SK-N-SH treated with all-trans-retinoic acid at 6 μM for 48 hours (cell line): ENCODE data around the gene SLC25A33.

Experiments used
- ATAC-seq: fragments of 200-7000 bp; cut with Tn5 transposase; 3 replicates; pipeline ENCODE4 v1.9.1; 2020; ENCODE audit warnings: mild to moderate bottlenecking, moderate library complexity
- ARNTL ChIP-seq: fragments of 450-650 bp; formaldehyde crosslinking; IDR thresholded peaks from 2 replicates; pipeline ENCODE4 v1.5.0; 2020; ENCODE audit warnings: low read depth, mild to moderate bottlenecking, moderate library complexity, borderline replicate concordance
- BACH2 ChIP-seq: fragments of 250-450 bp; sonication (Bioruptor Pico); IDR thresholded peaks from 2 replicates; pipeline ENCODE4 v1.9.0; 2021; ENCODE audit warnings: mild to moderate bottlenecking, borderline replicate concordance
- CSDC2 ChIP-seq: fragments of 250-450 bp; sonication (Bioruptor Pico); IDR thresholded peaks from 2 replicates; pipeline ENCODE4 v1.5.0; 2020; ENCODE audit warnings: mild to moderate bottlenecking, moderate library complexity
- ESRRG ChIP-seq: fragments of 250-450 bp; sonication (Bioruptor Pico); IDR thresholded peaks from 2 replicates; pipeline ENCODE4 v1.6.1; 2021; ENCODE audit warnings: mild to moderate bottlenecking
- GLIS3 ChIP-seq: fragments of 250-450 bp; sonication (Bioruptor Pico); IDR thresholded peaks from 2 replicates; pipeline ENCODE4 v1.5.0; 2020; ENCODE audit warnings: mild to moderate bottlenecking, moderate library complexity
- ISL1 ChIP-seq: fragments of 250-450 bp; sonication (Bioruptor Pico); IDR thresholded peaks from 2 replicates; pipeline ENCODE4 v2.1.2; 2022; ENCODE audit warnings: mild to moderate bottlenecking, moderate library complexity
- OSR1 ChIP-seq: fragments of 250-450 bp; sonication (Bioruptor Pico); IDR thresholded peaks from 2 replicates; pipeline ENCODE4 v1.8.0; 2022; ENCODE audit warnings: moderate library complexity, mild to moderate bottlenecking, inconsistent platforms
- RARB ChIP-seq: fragments of 250-450 bp; sonication (Bioruptor Pico); IDR thresholded peaks from 2 replicates; pipeline ENCODE4 v1.8.0; 2021; ENCODE audit warnings: mild to moderate bottlenecking, moderate library complexity
- SNAI2 ChIP-seq: fragments of 250-450 bp; sonication (Bioruptor Pico); IDR thresholded peaks from 2 replicates; pipeline ENCODE4 v1.5.0; 2020; ENCODE audit warnings: mild to moderate bottlenecking, moderate library complexity
- TOX ChIP-seq: fragments of 250-450 bp; sonication (Bioruptor Pico); IDR thresholded peaks from 2 replicates; pipeline ENCODE4 v1.8.0; 2021; ENCODE audit warnings: mild to moderate bottlenecking, moderate library complexity, borderline replicate concordance
- ZC3H10 ChIP-seq: fragments of 250-450 bp; sonication (Bioruptor Pico); IDR thresholded peaks from 2 replicates; pipeline ENCODE4 v1.5.1; 2021; ENCODE audit warnings: mild to moderate bottlenecking, moderate library complexity
- ZFP3 ChIP-seq: fragments of 250-450 bp; sonication (Bioruptor Pico); IDR thresholded peaks from 2 replicates; pipeline ENCODE4 v1.5.0; 2020; ENCODE audit warnings: mild to moderate bottlenecking, moderate library complexity
- ZFP30 ChIP-seq: fragments of 450-650 bp; formaldehyde crosslinking; IDR thresholded peaks from 2 replicates; pipeline ENCODE4 v1.5.0; 2022; ENCODE audit warnings: mild to moderate bottlenecking, moderate library complexity
- ZNF565 ChIP-seq: fragments of 450-650 bp; formaldehyde crosslinking; conservative IDR thresholded peaks from 2 replicates; pipeline ENCODE4 v1.5.0; 2020; ENCODE audit warnings: low read depth, mild to moderate bottlenecking, moderate library complexity
- ZNF70 ChIP-seq: fragments of 450-650 bp; formaldehyde crosslinking; IDR thresholded peaks from 2 replicates; pipeline ENCODE4 v1.5.0; 2020; ENCODE audit warnings: mild to moderate bottlenecking, moderate library complexity
- ZNF8 ChIP-seq: fragments of 450-650 bp; formaldehyde crosslinking; IDR thresholded peaks from 2 replicates; pipeline ENCODE4 v1.5.0; 2020; ENCODE audit warnings: mild to moderate bottlenecking, moderate library complexity
- TF ChIP-seq, protein P1 (sequence below): fragments of 250-450 bp; sonication (Bioruptor Pico); IDR thresholded peaks from 2 replicates; pipeline ENCODE4 v1.8.0; 2021; ENCODE audit warnings: low read depth, mild to moderate bottlenecking, moderate library complexity, borderline replicate concordance
- TF ChIP-seq, protein P2 (sequence below): fragments of 250-450 bp; sonication (Bioruptor Pico); IDR thresholded peaks from 2 replicates; pipeline ENCODE4 v1.8.0; 2020; ENCODE audit warnings: mild to moderate bottlenecking, moderate library complexity, borderline replicate concordance
- TF ChIP-seq, protein P3 (sequence below): fragments of 250-450 bp; sonication (Bioruptor Pico); IDR thresholded peaks from 2 replicates; pipeline ENCODE4 v1.5.1; 2020; ENCODE audit warnings: low read depth, mild to moderate bottlenecking, moderate library complexity
- TF ChIP-seq, protein P4 (sequence below): fragments of 250-450 bp; sonication (Bioruptor Pico); IDR thresholded peaks from 2 replicates; pipeline ENCODE4 v1.5.1; 2021; ENCODE audit warnings: mild to moderate bottlenecking, moderate library complexity

SLC25A33 gene

DNA sequence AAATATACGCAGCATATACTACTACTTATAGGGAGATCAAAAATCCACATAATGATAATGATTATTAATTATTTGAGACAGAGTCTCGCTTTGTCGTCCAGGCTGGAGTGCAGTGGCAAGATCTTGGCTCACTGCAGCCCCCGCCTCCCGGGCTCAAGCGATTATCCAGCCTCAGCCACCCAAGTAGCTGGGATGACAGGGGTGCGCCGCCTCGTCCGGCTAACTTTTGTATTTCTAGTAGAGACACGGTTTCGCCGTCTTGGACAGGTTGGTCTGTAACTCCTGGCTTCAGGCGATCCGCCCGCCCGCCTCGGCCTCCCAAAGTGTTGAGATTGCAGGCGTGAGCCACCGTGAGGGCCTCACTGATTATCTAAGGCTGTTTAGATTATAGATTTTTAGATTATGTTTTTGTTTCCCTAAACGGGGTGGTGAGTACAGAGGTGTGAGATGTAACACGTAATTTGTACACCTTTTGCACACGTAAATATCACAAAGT lies 548 bp upstream of the SLC25A33 start (continued):
- TF ChIP-seq, protein P1, sequence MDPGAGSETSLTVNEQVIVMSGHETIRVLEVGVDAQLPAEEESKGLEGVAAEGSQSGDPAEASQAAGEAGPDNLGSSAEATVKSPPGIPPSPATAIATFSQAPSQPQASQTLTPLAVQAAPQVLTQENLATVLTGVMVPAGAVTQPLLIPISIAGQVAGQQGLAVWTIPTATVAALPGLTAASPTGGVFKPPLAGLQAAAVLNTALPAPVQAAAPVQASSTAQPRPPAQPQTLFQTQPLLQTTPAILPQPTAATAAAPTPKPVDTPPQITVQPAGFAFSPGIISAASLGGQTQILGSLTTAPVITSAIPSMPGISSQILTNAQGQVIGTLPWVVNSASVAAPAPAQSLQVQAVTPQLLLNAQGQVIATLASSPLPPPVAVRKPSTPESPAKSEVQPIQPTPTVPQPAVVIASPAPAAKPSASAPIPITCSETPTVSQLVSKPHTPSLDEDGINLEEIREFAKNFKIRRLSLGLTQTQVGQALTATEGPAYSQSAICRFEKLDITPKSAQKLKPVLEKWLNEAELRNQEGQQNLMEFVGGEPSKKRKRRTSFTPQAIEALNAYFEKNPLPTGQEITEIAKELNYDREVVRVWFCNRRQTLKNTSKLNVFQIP (CRISPR knock-in tag): no peak
- TF ChIP-seq ZFP30 (no peak), BACH2 (CRISPR knock-in tag) (no peak)

DNA sequence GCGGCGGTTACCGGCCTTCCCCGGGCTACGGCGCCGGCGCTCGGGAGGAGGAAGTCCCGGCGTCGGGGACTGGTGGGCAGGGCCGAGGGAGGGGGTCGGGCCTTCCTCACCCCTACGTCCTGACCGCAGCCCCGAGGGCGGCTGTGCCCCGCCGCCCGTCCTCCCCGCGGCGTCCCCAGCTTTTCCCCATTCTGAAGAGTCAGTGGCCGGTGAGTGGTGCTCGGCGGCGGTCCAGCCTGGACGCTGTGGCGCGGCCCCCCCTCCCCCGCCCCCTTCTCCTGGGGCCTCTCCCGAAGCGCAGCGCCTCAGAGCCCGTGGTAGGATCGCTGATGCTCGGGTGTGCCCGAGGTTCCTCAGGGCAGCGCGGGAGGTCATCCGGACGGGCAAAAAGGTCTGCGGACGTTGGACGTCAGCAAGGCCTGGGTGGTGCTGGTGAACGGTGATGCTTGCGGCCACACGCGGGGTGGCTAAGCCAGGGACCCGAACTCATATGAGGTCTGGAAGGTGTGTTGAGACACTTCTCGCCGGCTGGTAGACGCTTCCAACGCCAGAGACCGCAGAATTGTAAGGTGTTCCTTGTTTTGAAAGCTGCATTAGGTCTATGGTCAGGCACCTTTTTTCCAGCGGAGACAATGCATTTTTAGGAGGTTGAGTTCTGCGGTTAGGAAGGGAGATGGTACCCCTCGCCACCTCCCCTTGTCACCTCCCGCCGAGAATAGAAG lies 725 bp downstream of the SLC25A33 start:
- TF ChIP-seq, protein P2, sequence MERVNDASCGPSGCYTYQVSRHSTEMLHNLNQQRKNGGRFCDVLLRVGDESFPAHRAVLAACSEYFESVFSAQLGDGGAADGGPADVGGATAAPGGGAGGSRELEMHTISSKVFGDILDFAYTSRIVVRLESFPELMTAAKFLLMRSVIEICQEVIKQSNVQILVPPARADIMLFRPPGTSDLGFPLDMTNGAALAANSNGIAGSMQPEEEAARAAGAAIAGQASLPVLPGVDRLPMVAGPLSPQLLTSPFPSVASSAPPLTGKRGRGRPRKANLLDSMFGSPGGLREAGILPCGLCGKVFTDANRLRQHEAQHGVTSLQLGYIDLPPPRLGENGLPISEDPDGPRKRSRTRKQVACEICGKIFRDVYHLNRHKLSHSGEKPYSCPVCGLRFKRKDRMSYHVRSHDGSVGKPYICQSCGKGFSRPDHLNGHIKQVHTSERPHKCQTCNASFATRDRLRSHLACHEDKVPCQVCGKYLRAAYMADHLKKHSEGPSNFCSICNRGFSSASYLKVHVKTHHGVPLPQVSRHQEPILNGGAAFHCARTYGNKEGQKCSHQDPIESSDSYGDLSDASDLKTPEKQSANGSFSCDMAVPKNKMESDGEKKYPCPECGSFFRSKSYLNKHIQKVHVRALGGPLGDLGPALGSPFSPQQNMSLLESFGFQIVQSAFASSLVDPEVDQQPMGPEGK (CRISPR knock-in tag): peak; percentile 41; the same call in 1 of the 2 replicates
- TF ChIP-seq CSDC2: no peak
- peak; percentile 67 for ATAC-seq

DNA sequence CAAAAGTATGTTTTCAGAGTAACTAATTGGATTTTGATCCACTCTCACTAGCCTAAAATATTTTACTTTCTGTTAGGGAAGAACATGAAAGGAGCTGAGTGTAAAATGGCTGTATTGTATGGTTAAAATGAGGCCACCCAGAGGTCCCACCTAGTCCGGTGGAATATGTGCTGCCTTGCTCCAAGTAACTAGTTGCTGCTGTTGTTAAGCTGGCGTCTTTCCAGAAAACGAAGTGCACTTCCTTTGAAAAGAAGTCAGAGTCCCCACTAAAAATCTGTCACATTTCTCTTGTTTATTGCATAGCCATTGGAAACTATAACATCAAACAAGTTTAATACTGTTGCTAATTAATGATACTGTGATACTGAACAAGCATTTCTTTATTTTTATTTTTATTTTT lies 3.2 kb downstream of the SLC25A33 start:
- no peak for ATAC-seq
- TF ChIP-seq, protein P2 (CRISPR knock-in tag): no peak
- TF ChIP-seq, protein P3, sequence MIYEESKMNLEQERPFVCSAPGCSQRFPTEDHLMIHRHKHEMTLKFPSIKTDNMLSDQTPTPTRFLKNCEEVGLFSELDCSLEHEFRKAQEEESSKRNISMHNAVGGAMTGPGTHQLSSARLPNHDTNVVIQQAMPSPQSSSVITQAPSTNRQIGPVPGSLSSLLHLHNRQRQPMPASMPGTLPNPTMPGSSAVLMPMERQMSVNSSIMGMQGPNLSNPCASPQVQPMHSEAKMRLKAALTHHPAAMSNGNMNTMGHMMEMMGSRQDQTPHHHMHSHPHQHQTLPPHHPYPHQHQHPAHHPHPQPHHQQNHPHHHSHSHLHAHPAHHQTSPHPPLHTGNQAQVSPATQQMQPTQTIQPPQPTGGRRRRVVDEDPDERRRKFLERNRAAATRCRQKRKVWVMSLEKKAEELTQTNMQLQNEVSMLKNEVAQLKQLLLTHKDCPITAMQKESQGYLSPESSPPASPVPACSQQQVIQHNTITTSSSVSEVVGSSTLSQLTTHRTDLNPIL (CRISPR knock-in tag): no peak

DNA sequence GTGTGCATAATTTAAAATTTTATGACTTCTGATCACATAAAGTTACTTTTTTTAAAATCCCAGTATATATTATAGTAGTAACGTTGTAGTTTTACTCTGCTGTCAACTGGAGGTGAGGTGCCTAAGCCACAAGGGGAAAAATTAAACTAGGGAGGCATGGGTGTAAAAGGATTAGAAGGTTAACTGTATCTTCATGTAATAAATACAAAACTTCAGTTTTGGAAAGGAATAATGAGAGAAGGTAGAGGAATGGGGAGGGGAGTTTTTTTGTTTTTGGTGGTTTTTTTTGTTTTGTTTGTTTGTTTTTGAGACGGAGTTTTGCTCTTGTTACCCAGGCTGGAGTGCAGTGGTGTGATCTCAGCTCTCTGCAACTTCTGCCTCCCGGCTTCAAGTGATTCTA lies 5.7 kb downstream of the SLC25A33 start:
- TF ChIP-seq ARNTL (CRISPR knock-in tag): no peak
- no peak for TF ChIP-seq OSR1
- no peak for TF ChIP-seq CSDC2
- TF ChIP-seq SNAI2: no peak
- TF ChIP-seq ZFP3: no peak
- TF ChIP-seq, protein P4, sequence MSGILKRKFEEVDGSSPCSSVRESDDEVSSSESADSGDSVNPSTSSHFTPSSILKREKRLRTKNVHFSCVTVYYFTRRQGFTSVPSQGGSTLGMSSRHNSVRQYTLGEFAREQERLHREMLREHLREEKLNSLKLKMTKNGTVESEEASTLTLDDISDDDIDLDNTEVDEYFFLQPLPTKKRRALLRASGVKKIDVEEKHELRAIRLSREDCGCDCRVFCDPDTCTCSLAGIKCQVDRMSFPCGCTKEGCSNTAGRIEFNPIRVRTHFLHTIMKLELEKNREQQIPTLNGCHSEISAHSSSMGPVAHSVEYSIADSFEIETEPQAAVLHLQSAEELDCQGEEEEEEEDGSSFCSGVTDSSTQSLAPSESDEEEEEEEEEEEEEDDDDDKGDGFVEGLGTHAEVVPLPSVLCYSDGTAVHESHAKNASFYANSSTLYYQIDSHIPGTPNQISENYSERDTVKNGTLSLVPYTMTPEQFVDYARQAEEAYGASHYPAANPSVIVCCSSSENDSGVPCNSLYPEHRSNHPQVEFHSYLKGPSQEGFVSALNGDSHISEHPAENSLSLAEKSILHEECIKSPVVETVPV (CRISPR knock-in tag): no peak
- TF ChIP-seq ISL1 (CRISPR knock-in tag): no peak
- TF ChIP-seq ZC3H10: no peak
- TF ChIP-seq ESRRG (CRISPR knock-in tag): no peak
- no peak for ATAC-seq

DNA sequence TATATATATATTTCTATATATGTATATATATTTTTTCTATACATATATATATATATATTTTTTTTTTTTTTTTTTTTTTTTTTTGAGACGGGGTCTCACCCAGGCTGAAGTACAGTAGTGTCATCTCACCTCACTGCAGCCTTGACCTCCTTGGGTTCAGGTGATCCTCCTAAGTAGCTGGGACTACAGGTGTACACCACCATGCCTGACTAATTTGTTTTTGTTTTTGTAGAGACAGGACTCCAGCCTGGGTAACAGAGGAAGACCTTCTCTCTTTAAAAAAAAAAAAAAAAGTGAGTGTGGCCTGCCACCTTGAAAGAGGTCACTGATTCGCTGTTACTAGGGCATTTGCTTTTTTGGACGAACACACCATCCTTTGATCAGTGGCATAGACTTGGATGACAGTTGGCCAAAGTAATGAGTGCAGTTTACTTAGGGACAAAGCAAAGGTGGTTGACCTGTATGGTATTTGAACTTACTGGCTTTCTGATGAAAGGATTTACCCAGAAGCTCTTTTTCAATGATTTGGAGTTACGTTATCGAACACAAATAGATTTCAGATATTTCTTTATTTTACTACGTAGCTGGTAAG lies 10.8 kb downstream of the SLC25A33 start:
- ATAC-seq: no peak
- TF ChIP-seq ARNTL (CRISPR knock-in tag) (no peak), ZFP30 (no peak), ISL1 (CRISPR knock-in tag) (no peak), GLIS3 (no peak)

DNA sequence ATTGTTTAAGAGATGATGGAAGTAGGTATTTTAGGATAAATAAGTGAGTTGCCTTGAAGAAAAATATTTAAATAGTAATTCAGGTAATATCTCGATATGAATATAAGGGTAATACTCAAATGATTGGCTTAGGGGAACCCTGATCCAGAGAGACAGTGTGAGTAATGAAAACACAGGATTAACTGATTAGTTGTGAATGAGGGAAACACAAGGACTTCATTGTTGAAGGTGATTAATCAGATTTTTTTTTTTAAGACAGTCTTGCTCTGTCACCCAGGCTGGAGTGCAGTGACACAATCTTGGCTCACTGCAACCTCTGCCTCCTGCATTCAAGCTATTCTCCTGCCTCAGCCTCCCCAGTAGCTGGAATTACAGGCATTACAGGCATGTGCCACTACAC lies 12.7 kb downstream of the SLC25A33 start:
- ATAC-seq: no peak
- no peak for TF ChIP-seq ZNF565 (CRISPR knock-in tag)
- TF ChIP-seq RARB (CRISPR knock-in tag): no peak
- no peak for TF ChIP-seq ARNTL (CRISPR knock-in tag)
- TF ChIP-seq BACH2 (CRISPR knock-in tag): no peak
- TF ChIP-seq ZNF8 (CRISPR knock-in tag): no peak
- TF ChIP-seq ZC3H10: no peak
- no peak for TF ChIP-seq ZFP3
- no peak for TF ChIP-seq ZNF70 (CRISPR knock-in tag)
- no peak for TF ChIP-seq TOX (CRISPR knock-in tag)
- TF ChIP-seq, protein P4 (CRISPR knock-in tag): no peak
- TF ChIP-seq ZFP30: no peak
- no peak for TF ChIP-seq OSR1
- no peak for TF ChIP-seq GLIS3
- TF ChIP-seq, protein P1 (CRISPR knock-in tag): no peak
